Activated CD8-positive, alpha-beta memory T cell treated with anti-CD3 and anti-CD28 coated beads, Interleukin-2, amount 50 U/mL, for 4 hours (primary cell): ENCODE data around the gene MESP1.

ENCODE experiments used
- DNase-seq: peaks from one replicate; pipeline ENCODE4 v3.0.0-alpha.2; 2020

The MESP1 gene

GRCh38 chr15:89755701-89756100 is 4.7 kb upstream of the MESP1 start:
- DNase-seq, result no peak

DNA sequence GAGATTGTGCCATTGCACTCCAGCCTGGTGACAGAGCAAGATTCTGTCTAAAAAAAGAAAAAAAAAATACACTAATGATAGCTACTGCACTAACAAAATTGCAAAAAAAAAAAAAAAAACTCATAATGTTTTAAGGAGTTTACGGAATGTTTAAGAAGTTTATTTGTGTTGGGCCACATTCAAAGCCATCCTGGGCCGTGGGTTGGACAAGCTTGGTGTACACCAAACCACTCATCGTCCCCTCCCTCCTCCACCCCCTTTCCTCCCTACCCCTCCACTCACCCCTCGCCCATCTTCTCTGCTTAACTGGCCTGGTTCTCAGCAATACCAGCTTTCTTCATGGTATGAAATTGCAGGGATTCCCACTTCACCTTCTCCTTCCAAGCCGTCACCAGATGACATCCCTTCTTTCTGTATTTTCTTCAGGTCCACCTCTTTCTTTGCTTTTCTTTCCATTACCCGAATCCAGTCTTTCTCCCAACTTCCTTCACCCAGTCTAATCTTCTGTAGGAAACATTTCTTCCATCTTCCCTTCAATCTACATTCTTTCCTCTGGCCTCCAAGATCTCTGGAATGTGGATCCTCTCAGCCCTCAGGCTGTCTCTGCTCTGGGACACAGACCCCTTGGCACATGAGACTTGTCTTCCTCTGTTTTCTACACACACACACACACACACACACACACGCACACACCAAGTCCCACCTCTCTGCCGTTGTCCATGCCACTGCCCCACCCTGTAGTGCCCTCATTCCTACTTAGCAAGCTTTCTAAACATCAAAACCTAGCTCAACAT is 3.5 kb upstream of the MESP1 start:
- DNase-seq, result no peak

DNA sequence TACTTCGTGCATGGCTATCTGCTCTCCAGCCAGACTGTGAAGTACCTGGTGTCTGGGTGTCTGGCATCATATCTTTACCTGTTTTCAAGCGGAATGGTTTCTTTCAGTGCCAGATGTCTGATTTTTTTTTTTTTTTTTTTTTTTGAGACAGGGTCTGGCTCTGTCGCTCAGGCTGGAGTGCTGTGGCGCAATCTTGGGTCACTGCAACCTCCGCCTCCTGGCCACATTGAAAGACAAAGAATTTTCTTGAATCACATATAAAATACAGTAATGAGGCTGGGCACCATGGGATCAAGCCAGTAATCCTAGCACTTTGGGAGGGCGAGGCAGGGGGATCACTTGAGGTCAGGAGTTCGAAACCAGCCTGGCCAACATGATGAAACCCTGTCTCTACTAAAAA is 2.8 kb upstream of the MESP1 start:
- DNase-seq, result no peak

- no peak for DNase-seq
These were observed 699 bp upstream of the MESP1 start for GRCh38 chr15:89751748-89752147.

GRCh38 chr15:89749951-89750559 is 994 bp downstream of the MESP1 start:
- no peak for DNase-seq

- DNase-seq, result no peak
These were observed 1.5 kb downstream of the MESP1 start for GRCh38 chr15:89749526-89749925.

- no peak for DNase-seq
These were observed 2.0 kb downstream of the MESP1 start for GRCh38 chr15:89749054-89749453.

- no peak for DNase-seq
These were observed 3.1 kb downstream of the MESP1 start for GRCh38 chr15:89747708-89748682.

DNA sequence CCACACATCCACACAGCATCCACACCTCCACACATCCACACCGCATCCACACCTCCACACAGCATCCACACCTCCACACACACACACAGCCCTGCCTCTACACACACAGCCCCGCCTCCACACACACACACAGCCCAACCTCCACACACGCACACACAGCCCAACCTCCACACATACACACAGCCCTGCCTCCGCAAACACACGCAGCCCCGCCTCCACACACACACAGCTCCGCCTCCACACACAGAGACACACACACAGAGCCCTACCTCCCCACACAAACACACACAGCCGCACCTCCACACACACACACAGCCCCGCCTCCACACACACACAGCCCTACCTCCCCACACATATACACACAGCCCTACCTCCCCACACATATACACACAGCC is 4.7 kb downstream of the MESP1 start:
- no peak for DNase-seq

GRCh38 chr15:89745768-89746167 is 5.3 kb downstream of the MESP1 start:
- DNase-seq, result no peak

- DNase-seq, result no peak
These were observed 5.9 kb downstream of the MESP1 start for GRCh38 chr15:89745131-89745530.

GRCh38 chr15:89743594-89743993 is 7.5 kb downstream of the MESP1 start:
- DNase-seq, result no peak

DNA sequence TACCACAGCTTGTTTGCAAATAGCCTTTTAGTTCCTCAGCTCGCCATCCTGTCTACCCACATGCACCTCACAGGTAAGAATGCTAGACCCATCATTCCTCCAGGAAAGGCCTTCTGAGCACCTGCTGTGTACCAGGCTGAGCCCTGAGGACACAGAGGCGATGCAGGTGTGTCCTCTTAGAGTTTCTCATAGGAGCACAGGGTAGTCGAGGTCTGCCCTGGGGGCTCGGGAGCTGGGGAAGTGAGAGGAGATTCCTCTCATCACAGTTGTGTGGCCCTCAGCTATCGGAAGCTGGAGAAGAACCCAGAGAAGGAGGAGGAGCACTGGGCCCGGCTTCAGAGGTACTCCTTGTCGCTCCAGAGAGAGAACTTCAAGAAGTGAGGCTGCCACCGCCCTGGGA is 8.0 kb downstream of the MESP1 start:
- DNase-seq, result no peak

- DNase-seq, result peak; percentile 44
These were observed 10.9 kb downstream of the MESP1 start for GRCh38 chr15:89740137-89740536.

GRCh38 chr15:89735773-89736172 is 15.3 kb downstream of the MESP1 start:
- no peak for DNase-seq

GRCh38 chr15:89732451-89733172 is 18.4 kb downstream of the MESP1 start:
- no peak for DNase-seq

DNA sequence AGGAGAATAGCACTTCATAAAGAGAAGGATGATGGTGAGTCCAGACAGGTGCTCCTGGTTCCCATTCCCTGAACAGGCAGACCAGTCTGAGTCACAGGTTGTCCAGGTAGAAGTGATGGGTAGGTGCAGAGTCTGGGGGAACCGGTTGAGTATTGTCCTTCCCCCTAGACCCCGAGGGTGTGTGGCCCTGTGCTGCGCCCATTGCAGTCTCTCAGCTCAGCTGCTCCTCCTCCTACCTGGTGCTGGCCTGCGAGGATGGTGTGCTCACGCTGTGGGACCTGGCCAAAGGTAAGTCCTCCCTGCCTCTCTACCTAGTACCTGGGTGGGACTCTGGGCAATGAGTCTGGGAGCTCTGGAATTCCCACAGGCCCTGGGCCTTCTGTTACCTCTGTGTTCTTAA is 19.8 kb downstream of the MESP1 start:
- DNase-seq, result no peak

DNA sequence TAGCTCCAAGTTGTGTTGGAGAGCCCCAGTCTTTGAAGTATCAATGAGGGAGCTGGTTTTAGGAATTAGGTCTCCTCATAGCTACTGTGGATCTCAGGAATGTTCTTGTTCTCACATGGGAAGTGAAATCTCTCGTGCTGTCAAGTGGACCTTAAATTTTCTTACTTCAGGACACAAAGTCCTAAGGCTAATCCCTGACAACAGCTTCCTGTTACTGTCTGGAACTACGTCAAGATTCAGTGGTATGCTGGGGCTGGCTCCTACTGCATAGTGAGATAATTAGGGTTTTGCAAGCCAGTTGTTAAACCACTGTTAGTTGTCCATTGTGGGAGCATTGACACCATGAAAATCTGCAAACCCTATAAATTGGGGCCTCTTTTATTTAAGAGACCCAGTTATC is 22.8 kb downstream of the MESP1 start:
- DNase-seq, result no peak

GRCh38 chr15:89725064-89725463 is 26.0 kb downstream of the MESP1 start:
- no peak for DNase-seq

- no peak for DNase-seq
These were observed 26.4 kb downstream of the MESP1 start for GRCh38 chr15:89724621-89725020.

- DNase-seq, result no peak
These were observed 28.0 kb downstream of the MESP1 start for GRCh38 chr15:89723031-89723430.

DNA sequence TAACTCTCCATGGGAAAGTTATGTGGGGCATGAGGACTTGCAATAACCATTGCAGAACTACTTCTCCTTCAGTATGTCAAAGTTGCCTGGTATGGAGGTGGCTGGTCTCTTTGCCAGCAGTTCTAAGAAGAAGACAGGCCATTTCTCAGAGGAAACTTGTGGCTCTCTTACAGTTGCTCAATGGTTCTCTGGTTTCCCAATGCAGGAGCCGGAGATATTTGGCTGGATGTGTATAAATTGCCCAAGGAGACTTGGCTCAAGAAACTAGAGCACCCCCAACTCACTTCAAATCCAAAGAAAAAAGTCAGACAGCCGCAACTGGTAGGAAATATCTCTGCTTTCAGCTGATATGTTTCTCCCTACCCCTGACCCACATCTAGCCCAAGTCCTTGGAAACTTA is 36.3 kb downstream of the MESP1 start:
- no peak for DNase-seq

GRCh38 chr15:89707577-89707976 is 43.5 kb downstream of the MESP1 start:
- no peak for DNase-seq
